NCI-H1092 (cell line): ENCODE results near the gene ZSCAN30.

Experiments
- DNase-seq: peaks from one replicate; lab custom pipeline; 2025; lab: John Stamatoyannopoulos, UW

ZSCAN30 gene

DNA sequence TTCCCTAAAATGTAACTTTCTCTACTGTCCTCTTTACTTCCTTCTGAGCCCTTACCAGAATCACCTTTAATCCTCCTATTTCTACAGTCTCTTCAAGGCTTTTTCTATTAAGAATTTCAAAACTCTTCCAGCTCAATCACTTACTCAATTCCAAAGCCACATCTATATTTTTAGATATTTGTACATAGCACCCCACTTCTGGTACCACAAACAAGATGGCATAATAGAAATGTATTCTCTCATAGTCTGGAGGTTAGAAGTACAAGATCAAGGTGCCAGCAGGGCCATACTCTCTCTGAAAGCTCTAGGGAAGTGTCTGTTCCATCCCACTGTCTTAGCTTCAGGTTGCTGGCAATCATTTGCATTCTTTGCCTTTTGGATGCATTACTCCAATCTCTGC, 11.1 kb downstream of the ZSCAN30 start:
- DNase-seq: no peak

DNA sequence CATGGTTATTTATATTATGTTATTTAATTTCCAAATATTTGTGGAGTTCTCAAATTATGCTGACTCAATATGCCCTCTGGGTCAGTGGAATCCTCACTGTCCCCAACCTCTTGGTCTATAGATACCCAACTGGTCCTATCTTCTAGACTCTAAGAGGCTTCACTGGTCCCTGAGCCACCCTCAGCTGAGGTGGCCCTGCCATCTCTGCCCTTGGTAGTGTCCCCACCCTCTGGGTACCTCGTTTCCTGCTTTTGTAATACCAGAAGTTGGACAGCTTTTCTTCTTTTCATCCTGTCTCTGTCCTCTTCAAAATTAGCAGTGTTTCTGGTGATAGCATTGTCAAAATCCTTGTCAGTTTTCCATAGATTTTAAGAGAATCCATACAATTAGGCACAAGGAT, 11.9 kb downstream of the ZSCAN30 start:
- DNase-seq: no peak

GRCh38 chr18:35277633-35278032, 12.4 kb downstream of the ZSCAN30 start:
- no peak for DNase-seq

DNA sequence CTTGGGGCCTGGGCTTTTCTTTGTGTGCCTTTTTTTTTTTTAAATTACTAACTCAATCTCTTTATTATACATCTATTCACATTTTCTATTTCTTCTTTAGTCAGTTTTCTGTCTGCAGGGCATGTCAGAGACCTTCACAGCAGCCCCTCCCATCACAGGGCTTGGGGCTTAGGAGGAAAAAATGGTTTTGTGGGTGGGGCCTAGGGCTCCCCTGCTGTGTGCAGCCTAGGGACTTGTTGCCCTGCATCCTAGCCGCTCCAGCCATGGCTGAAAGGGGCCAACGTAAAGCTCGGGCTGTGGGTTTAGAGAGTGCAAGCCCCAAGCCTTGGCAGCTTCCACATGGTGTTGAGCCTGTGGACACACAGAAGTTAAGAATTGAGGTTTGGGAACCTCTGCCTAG, 13.8 kb downstream of the ZSCAN30 start:
- DNase-seq: no peak

DNA sequence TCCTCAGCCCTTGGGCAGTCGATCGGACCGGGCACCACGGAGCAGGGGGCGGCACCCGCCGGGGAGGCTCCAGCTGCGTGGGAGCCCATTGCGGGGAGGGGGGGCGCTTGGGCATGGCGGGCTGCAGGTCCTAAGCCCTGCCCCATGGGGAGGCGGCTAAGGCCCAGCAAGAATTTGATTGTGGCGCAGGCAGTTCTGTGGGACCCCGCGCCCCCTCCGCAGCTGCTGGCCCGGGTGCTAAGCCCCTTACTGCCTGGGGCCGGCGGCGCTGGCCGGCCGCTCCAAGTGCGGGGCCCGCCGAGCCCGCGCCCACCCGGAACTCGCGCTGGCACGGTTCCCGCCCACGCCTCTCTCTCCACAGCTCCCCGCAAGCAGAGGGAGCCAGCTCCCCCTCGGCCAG, 18.4 kb downstream of the ZSCAN30 start:
- DNase-seq: no peak

DNA sequence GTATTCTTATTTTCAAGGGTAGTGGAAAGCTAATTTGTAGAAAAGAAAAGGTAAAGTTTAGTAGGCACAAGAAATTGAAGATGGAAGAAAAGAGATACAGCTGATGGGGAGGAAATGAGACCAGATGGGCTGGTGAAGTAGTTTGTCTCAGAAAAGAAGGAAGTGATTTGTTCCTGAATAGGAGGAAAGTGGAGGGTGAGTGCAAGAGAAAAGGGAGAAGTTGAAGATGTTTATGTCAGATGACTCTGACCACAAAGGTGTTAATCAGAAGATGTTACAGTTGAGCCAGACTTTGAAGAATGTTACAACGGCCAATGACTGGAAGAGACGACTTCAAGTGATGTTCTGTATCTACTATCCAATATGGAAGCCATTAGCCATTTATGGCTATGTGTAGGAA, 21.2 kb downstream of the ZSCAN30 start:
- DNase-seq: no peak

GRCh38 chr18:35267809-35268208, 22.2 kb downstream of the ZSCAN30 start:
- DNase-seq: no peak

GRCh38 chr18:35267161-35267651, 22.8 kb downstream of the ZSCAN30 start:
- peak; percentile 87 for DNase-seq

GRCh38 chr18:35264409-35264808, 25.6 kb downstream of the ZSCAN30 start:
- no peak for DNase-seq

DNA sequence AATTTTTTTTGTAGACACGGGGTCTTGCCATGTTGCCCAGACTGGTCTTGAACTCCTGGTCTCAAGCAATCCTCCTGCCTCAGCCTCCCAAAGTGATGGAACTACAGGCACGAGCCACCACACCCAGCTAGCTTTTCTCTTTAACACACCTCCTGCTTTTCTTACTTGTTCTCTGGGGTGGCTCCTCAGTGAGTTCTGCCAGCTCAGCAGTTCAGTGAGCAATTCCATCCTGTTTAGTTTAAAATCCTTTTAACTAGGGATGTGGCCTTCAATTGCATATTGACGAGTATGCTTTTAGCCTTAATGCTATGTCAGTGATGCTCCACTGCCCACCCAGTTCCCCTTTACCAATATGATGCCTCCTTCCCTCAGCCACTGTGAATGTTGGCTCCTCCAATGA, 33.1 kb downstream of the ZSCAN30 start:
- DNase-seq: no peak

DNA sequence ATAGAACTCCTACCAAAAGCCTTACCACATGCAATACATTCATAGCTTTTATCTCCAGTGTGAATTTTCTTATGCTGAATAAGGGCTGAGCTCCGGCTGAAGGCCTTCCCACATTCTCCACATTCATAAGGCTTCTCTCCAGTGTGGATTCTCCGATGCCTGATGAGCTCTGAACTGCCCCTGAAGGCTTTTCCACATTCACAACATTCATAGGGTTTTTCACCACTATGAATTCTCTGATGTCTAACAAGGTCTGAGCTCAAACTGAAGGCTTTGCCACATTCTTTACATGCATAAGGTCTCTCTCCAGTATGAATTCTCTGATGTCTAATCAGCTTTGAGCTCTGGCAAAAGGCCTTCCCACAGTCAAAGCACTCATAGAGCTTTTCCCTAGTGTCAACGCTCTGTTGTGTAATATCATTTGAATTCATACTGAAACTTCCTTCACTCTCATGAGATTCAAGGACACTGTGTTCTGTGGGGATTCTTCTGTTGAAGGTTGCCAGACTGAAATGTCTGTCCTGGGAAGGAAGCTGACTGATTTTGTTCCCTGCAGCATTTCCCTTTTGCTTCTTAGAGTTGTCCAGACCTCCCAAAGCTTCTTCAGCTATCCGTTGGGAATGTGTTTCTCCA, 36.3 kb downstream of the ZSCAN30 start:
- no peak for DNase-seq

GRCh38 chr18:35252466-35252865, 37.6 kb downstream of the ZSCAN30 start:
- no peak for DNase-seq

- no peak for DNase-seq
Observed at GRCh38 chr18:35248429-35248828, 41.6 kb downstream of the ZSCAN30 start.

DNA sequence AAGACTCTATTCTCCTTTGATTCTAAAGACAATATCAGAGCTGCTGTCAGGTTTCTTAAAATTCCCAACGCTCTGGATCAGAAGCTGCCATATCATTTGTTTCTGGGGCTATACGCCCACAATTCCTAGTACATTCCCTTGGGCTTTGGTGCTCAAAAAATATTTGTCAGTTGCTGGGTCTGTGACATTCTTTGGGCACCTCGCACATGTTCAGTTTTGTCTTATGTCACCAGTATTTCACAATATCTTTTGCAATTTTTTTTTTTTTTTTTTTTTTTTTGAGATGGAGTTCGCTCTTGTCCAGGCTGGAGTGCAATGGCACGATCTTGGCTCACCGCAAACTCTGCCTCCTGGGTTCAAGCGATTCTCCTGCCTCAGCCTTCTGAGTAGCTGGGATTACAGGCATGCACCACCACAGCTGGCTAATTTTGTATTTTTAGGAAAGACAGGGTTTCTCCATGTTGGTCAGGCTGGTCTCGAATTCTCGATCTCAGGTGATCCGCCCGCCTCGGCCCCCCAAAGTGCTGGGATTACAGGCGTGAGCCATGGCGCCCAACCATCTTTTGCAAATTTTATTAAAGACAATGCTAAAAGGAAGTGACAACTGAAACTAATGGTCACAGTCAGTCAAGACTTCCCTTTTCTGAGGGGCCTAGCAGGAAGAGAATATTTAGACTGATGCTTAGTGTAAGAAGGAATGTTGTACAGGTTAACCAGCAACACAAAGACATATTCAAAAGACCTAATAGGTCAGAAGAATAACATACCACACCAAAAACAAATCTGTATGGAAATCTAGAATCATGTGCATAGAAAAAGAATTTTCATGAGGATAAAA, 42.4 kb downstream of the ZSCAN30 start:
- DNase-seq: no peak

- no peak for DNase-seq
Observed at GRCh38 chr18:35246831-35247230, 43.2 kb downstream of the ZSCAN30 start.

DNA sequence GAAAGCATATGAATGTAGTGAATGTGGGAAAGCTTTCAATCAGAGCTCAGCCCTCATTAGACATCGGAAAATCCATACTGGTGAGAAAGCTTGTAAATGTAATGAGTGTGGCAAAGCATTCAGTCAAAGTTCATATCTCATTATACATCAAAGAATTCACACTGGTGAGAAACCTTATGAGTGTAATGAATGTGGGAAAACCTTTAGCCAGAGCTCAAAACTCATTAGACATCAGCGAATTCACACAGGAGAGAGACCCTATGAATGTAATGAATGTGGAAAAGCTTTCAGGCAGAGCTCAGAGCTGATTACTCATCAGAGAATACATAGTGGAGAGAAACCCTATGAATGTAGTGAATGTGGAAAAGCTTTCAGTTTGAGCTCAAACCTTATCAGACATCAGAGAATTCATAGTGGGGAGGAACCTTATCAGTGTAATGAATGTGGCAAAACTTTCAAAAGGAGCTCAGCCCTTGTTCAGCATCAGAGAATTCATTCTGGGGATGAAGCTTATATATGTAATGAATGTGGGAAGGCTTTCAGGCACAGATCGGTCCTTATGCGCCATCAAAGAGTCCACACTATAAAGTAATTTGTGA, 44.2 kb downstream of the ZSCAN30 start:
- no peak for DNase-seq

- no peak for DNase-seq
Observed at GRCh38 chr18:35244671-35245070, 45.4 kb downstream of the ZSCAN30 start.

DNA sequence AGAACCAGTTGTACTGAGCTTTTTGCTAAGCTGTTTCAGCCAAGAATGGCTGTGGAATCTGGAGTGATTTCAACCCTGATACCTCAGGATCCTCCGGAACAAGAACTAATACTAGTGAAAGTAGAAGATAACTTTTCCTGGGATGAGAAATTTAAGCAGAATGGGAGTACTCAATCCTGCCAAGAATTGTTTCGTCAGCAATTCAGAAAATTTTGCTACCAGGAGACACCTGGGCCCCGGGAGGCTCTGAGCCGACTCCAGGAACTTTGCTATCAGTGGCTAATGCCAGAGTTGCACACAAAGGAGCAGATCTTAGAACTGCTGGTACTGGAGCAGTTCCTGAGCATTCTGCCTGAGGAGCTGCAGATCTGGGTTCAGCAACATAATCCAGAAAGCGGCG, 47.6 kb downstream of the ZSCAN30 start:
- no peak for DNase-seq

GRCh38 chr18:35241448-35241804, 48.6 kb downstream of the ZSCAN30 start:
- DNase-seq: no peak

GRCh38 chr18:35240664-35241447, 49.2 kb downstream of the ZSCAN30 start, which contains the start of gene ZNF397:
Gene ZNF397 (plus strand): TSS chr18:35241034. CDS start chr18:35242471, 1,437 bp downstream.
- DNase-seq: peak; percentile 98

DNA sequence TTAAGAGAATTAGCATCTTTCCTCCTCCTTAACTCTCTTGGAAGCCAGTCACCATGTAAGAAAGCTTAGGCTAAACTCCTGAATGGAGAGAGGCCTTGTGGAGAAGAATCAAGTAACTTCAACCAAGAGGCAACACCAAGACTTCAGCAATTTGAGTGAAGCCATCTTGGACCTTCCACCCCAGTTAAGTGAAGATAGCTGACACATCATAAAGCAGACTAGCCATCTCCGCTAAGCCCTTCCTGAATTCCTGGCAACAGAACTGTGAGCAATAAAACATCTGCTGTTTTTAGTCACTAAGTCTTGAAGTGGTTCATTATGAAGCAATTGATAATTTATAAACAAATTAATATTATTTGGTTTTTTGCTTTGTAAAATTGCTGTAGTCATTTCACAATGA, 50.7 kb downstream of the ZSCAN30 start:
- DNase-seq: no peak
